Body of pancreas (tissue), 4 donors: ENCODE data around the gene PRTFDC1.

Source experiments
- CTCF ChIP-seq, 7 experiments: fragments of 450-650 bp in 4 of 7; fragments of 200-600 bp in 3 of 7; sonication (generic) in 3 of 7; IDR thresholded peaks; one replicate each; pipeline ENCODE4 v1.5.1; 2016 to 2019; ENCODE audit warnings: antibody characterized with exemption in 7 of 7
- POLR2A ChIP-seq, 3 donors: fragments of 450-650 bp; IDR thresholded peaks; one replicate each; pipeline ENCODE4 v1.6.1; 2016; ENCODE audit warnings: antibody characterized with exemption in 3 of 3, mild to moderate bottlenecking in 2 of 3

GRCh38 chr10:24843256-24843655, 109.2 kb downstream of the PRTFDC1 start:
- TF ChIP-seq CTCF (IDR thresholded peaks at IDR 0.05): no peak
- TF ChIP-seq POLR2A (IDR thresholded peaks at IDR 0.05): no peak
